Mammary microvascular endothelial cell (primary cell): Measurements from ENCODE around the gene SPINDOC. TPM values are rescaled to one million over a fixed set of nuclear protein-coding genes. Genes with fewer than 3 reads are reported as not detected.

Experiments
- total RNA-seq: library from RNA; depleted of rRNA; stranded (reverse); fragments of >200 nt; gene quantifications from 2 replicates; pipeline ENCODE4 v1.2.3, GENCODE V29; 2015

Gene SPINDOC, protein sequence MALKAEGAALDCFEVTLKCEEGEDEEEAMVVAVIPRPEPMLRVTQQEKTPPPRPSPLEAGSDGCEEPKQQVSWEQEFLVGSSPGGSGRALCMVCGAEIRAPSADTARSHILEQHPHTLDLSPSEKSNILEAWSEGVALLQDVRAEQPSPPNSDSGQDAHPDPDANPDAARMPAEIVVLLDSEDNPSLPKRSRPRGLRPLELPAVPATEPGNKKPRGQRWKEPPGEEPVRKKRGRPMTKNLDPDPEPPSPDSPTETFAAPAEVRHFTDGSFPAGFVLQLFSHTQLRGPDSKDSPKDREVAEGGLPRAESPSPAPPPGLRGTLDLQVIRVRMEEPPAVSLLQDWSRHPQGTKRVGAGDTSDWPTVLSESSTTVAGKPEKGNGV
- 26.6 and 30.0 TPM in 2 replicates for total RNA-seq

GRCh38 chr11:63813035-63813562, at the start of gene SPINDOC:
Gene SPINDOC (plus strand): TSS chr11:63813456. CDS start chr11:63813687, 231 bp downstream.

GRCh38 chr11:63768237-63769041, 44.8 kb upstream of the SPINDOC start, which contains the start of gene ZFTA:
Gene ZFTA (minus strand): TSS chr11:63768775. CDS start chr11:63768622, 153 bp downstream.

DNA sequence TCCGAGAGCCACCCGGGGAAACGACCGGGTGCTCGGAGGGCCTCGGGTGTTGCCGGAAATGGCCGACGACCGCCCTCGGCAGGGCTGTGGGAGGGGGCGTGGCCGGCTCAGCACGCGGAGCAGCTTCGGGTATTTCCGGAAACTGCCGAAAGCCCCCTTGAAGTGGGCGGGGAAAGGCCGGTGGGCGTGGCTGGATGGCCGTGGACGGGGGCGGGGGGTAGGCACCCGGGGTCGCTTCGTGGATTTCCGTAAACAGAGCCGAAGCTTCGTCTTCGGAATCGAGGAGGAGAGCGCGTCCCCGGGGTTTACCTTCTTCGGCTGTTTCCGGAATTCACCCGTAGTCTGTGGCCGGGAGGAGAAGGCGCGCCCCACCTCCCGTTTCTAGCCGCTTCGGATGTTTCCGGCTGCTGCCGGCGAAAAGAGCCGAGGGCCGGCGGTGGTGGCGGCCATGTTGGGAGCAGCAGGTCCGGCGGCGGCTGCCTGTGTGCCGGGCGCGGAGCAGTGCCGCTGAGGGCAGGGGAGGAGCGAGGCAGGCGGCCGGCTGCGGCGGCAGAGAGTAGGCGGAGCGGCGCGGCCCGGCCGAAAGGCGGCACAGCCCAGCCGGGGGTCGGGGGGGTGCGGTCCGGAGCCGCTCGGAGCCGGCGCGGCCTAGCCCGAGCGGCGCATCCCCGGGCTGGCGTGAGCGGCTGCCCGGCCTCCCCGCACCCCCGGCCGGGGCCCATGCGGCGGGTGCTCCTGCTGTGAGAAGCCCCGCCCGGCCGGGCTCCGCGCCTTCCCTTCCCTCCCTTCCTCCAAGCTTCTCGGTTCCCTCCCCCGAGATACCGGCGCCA, 25.6 kb downstream of the SPINDOC start, which contains the start of gene MARK2:
TSS of gene MARK2 (plus strand) at position 433 of the 830 bp plus-strand sequence. CDS start at position 830, 397 bp downstream.

Other genes with a start within 250 kb of the SPINDOC start
- gene PLAAT3, start 199.0 kb upstream of the SPINDOC start, total RNA-seq: 67.5 and 68.5 TPM in 2 replicates
- 72.2 and 76.1 TPM in 2 replicates for gene ATL3, start 142.1 kb upstream of the SPINDOC start, total RNA-seq
- 86.8 and 96.6 TPM in 2 replicates for gene RTN3, start 132.0 kb upstream of the SPINDOC start, total RNA-seq
- 10.9 and 22.9 TPM in 2 replicates for gene ZFTA, start 44.7 kb upstream of the SPINDOC start, total RNA-seq
- 18.9 and 21.5 TPM in 2 replicates for gene MARK2, start 25.7 kb downstream of the SPINDOC start, total RNA-seq
- 0.07 TPM in 1 of 2 replicates, not detected in the other for gene RCOR2, start 103.7 kb downstream of the SPINDOC start, total RNA-seq
- gene NAA40, start 125.5 kb downstream of the SPINDOC start, total RNA-seq: 11.7 and 14.8 TPM in 2 replicates
- gene COX8A, start 161.2 kb downstream of the SPINDOC start, total RNA-seq: 479 and 599 TPM in 2 replicates
- 103 and 106 TPM in 2 replicates for gene OTUB1, start 173.0 kb downstream of the SPINDOC start, total RNA-seq
- gene FLRT1, start 222.5 kb downstream of the SPINDOC start, total RNA-seq: not detected in 2 replicates